ENCODE data around the gene JUNB. TPM values are rescaled to one million over a fixed set of nuclear protein-coding genes. Genes with fewer than 3 reads are reported as not detected.

Gene JUNB
- total RNA-seq, 1 donor from 2014 or later: 151 TPM

Other genes with a start within 250 kb of the JUNB start
- gene ZNF564, start 240.0 kb upstream of the JUNB start, total RNA-seq: 8.4 and 13.3 TPM in 2 replicates
- 10.2 and 13.1 TPM in 2 replicates for gene ZNF490, start 180.7 kb upstream of the JUNB start, total RNA-seq
- gene ZNF791, start 180.6 kb upstream of the JUNB start, total RNA-seq: 17.9 and 21.3 TPM in 2 replicates
- gene MAN2B1, start 124.7 kb upstream of the JUNB start, total RNA-seq: 59.7 and 66.4 TPM in 2 replicates
- 6.3 and 8.3 TPM in 2 replicates for gene WDR83, start 124.7 kb upstream of the JUNB start, total RNA-seq
- 52.9 and 53.0 TPM in 2 replicates for gene DHPS, start 109.6 kb upstream of the JUNB start, total RNA-seq
- gene GNG14, start 103.5 kb upstream of the JUNB start, total RNA-seq: not detected in 2 replicates
- 5.8 and 8.0 TPM in 2 replicates for gene FBXW9, start 94.9 kb upstream of the JUNB start, total RNA-seq
- 25.7 and 31.4 TPM in 2 replicates for gene TNPO2, start 67.6 kb upstream of the JUNB start, total RNA-seq
- gene TRIR, start 56.8 kb upstream of the JUNB start, total RNA-seq: 106 and 139 TPM in 2 replicates
- 66.9 and 78.6 TPM in 2 replicates for gene GET3, start 54.0 kb upstream of the JUNB start, total RNA-seq
- gene BEST2, start 39.7 kb upstream of the JUNB start, total RNA-seq: not detected in 2 replicates
- gene HOOK2, start 15.9 kb upstream of the JUNB start, total RNA-seq: 12.1 and 14.8 TPM in 2 replicates
- gene PRDX2, start 10.3 kb downstream of the JUNB start, total RNA-seq: 214 and 278 TPM in 2 replicates
- 0.23 TPM in 1 of 2 replicates, not detected in the other for gene THSD8, start 10.6 kb downstream of the JUNB start, total RNA-seq
- gene RNASEH2A, start 15.1 kb downstream of the JUNB start, total RNA-seq: 19.6 and 45.6 TPM in 2 replicates
- not detected in 2 replicates for gene RTBDN, start 43.1 kb downstream of the JUNB start, total RNA-seq
- 0.17 and 0.51 TPM in 2 replicates for gene MAST1, start 47.0 kb downstream of the JUNB start, total RNA-seq
- gene DNASE2, start 90.0 kb downstream of the JUNB start, total RNA-seq: 23.3 and 31.3 TPM in 2 replicates
- 0.17 TPM in 1 of 2 replicates, not detected in the other for gene KLF1, start 95.7 kb downstream of the JUNB start, total RNA-seq
- gene GCDH, start 99.7 kb downstream of the JUNB start, total RNA-seq: 31.5 and 42.4 TPM in 2 replicates
- gene SYCE2, start 127.8 kb downstream of the JUNB start, total RNA-seq: 0.17 and 0.33 TPM in 2 replicates
- gene FARSA, start 142.2 kb downstream of the JUNB start, total RNA-seq: 47.5 and 83.9 TPM in 2 replicates
- 1,244 and 1,415 TPM in 2 replicates for gene CALR, start 147.1 kb downstream of the JUNB start, total RNA-seq
- gene RAD23A, start 154.4 kb downstream of the JUNB start, total RNA-seq: 52.9 and 98.1 TPM in 2 replicates
- gene GADD45GIP1, start 165.7 kb downstream of the JUNB start, total RNA-seq: 19.5 and 20.6 TPM in 2 replicates
- gene DAND5, start 178.1 kb downstream of the JUNB start, total RNA-seq: 0.09 and 0.17 TPM in 2 replicates
- 12.6 and 23.7 TPM in 2 replicates for gene NFIX, start 204.0 kb downstream of the JUNB start, total RNA-seq

Measured in dermis blood vessel endothelial cell (primary cell).